Mesendoderm (in vitro differentiated cells): Measurements from ENCODE around the gene ST6GAL2.

Experiments used
- DNase-seq: peaks from one replicate; pipeline ENCODE4 v3.0.0; 2013
- H2AK5ac ChIP-seq: 2 replicates; pipeline ENCODE4 v1.6.1; 2013; ENCODE audit warnings: low read length, inconsistent platforms
- H2BK120ac ChIP-seq: 2 replicates; pipeline ENCODE4 v1.6.1; 2013; ENCODE audit warnings: low read depth, mild to moderate bottlenecking, low read length, moderate library complexity, mixed read lengths
- H2BK15ac ChIP-seq: replicated peaks from 2 replicates; pipeline ENCODE4 v1.6.1; 2013; ENCODE audit warnings: low read depth, mild to moderate bottlenecking, moderate library complexity
- H2BK5ac ChIP-seq: 2 replicates; pipeline ENCODE4 v1.6.1; 2013; ENCODE audit warnings: low read length, inconsistent platforms
- H3K18ac ChIP-seq: 2 replicates; pipeline ENCODE4 v1.6.1; 2013; ENCODE audit warnings: mild to moderate bottlenecking, low read length, mixed read lengths
- H3K23ac ChIP-seq: one replicate; pipeline ENCODE4 v1.6.1; 2013; ENCODE audit warnings: low read length
- H3K27ac ChIP-seq: 2 replicates; pipeline ENCODE4 v1.5.1; 2013; ENCODE audit warnings: low read depth, mild to moderate bottlenecking, inconsistent platforms, low read length, moderate library complexity
- H3K27me3 ChIP-seq: 2 replicates; pipeline ENCODE4 v1.6.1; 2013; ENCODE audit warnings: low read length, control low read depth, mild to moderate bottlenecking, inconsistent platforms; ENCODE audit not compliant: insufficient read depth, poor library complexity
- H3K36me3 ChIP-seq: 2 replicates; pipeline ENCODE4 v1.6.1; 2013; ENCODE audit warnings: low read length, inconsistent platforms; ENCODE audit not compliant: control insufficient read depth, insufficient read depth
- H3K4ac ChIP-seq: one replicate; pipeline ENCODE4 v1.6.1; 2013; ENCODE audit warnings: low read depth, mild to moderate bottlenecking, low read length, moderate library complexity
- H3K4me1 ChIP-seq: 2 replicates; pipeline ENCODE4 v1.6.1; 2013; ENCODE audit warnings: low read depth, low read length, inconsistent platforms; ENCODE audit not compliant: control insufficient read depth
- H3K4me2 ChIP-seq: 2 replicates; pipeline ENCODE4 v1.6.1; 2013; ENCODE audit warnings: low read length
- H3K4me3 ChIP-seq: 2 replicates; pipeline ENCODE4 v1.5.1; 2013; ENCODE audit warnings: mild to moderate bottlenecking, low read length
- H3K56ac ChIP-seq: one replicate; pipeline ENCODE4 v1.6.1; 2013; ENCODE audit warnings: low read length
- H3K79me1 ChIP-seq: 2 replicates; pipeline ENCODE4 v1.6.1; 2013; ENCODE audit warnings: low read length, inconsistent platforms
- H3K79me2 ChIP-seq: 2 replicates; pipeline ENCODE4 v1.6.1; 2013; ENCODE audit warnings: mild to moderate bottlenecking, low read length; ENCODE audit not compliant: control insufficient read depth, insufficient read depth
- H3K9ac ChIP-seq: 2 replicates; pipeline ENCODE4 v1.6.1; 2013; ENCODE audit warnings: low read length, inconsistent platforms
- H4K5ac ChIP-seq: one replicate; pipeline ENCODE4 v1.6.1; 2013; ENCODE audit warnings: low read length
- H4K8ac ChIP-seq: one replicate; pipeline ENCODE4 v1.6.1; 2013; ENCODE audit warnings: low read depth, mild to moderate bottlenecking, control low read depth, low read length, moderate library complexity
- WGBS: extraction: QIAGEN DNeasy Blood & Tissue Kit; methylation state at CpG from one replicate; pipeline ENCODE4 v1.1.7; 2013; ENCODE audit warnings: low lambda C conversion rate, missing lambda C conversion rate; ENCODE audit not compliant: insufficient coverage; ENCODE audit errors: extremely low coverage; 5-methylcytosine and 5-hydroxymethylcytosine counted together

The ST6GAL2 gene

GRCh38 chr2:106781196-106781595 lies 104.8 kb downstream of the ST6GAL2 start:
- H4K5ac ChIP-seq: no peak overlapping the region
- no peak overlapping the region for H3K4me2 ChIP-seq
- no peak overlapping the region for H2AK5ac ChIP-seq
- no peak overlapping the region for H4K8ac ChIP-seq
- no peak overlapping the region for H3K23ac ChIP-seq
- H2BK5ac ChIP-seq: no peak overlapping the region
- DNase-seq: peak; percentile 22
- H3K4me3 ChIP-seq: no peak overlapping the region
- no peaks in the 10 kb centered on the region for H3K79me1 ChIP-seq
- H3K27ac ChIP-seq: no peak overlapping the region
- H2BK15ac ChIP-seq: no peak overlapping the region
- no peaks in the 10 kb centered on the region for H3K36me3 ChIP-seq
- no peaks in the 10 kb centered on the region for H3K79me2 ChIP-seq
- no peaks in the 10 kb centered on the region for H3K4me1 ChIP-seq
- no peak overlapping the region for H2BK120ac ChIP-seq
- no CpG with 5 or more reads among the region's 3 CpGs for WGBS
- H3K18ac ChIP-seq: no peak overlapping the region
- H3K56ac ChIP-seq: no peak overlapping the region
- H3K27me3 ChIP-seq: no peaks in the 10 kb centered on the region
- no peak overlapping the region for H3K4ac ChIP-seq
- no peak overlapping the region for H3K9ac ChIP-seq

- H3K4me1 ChIP-seq: no peaks in the 10 kb centered on the region
- H2AK5ac ChIP-seq: peak overlapping the region; percentile 41
- no peak for DNase-seq
- H3K36me3 ChIP-seq: no peaks in the 10 kb centered on the region
- H3K79me2 ChIP-seq: no peaks in the 10 kb centered on the region
- no peak overlapping the region for H2BK15ac ChIP-seq
- H3K9ac ChIP-seq: no peak overlapping the region
- no peak overlapping the region for H3K27ac ChIP-seq
- H2BK5ac ChIP-seq: no peak overlapping the region
- H4K8ac ChIP-seq: no peak overlapping the region
- H3K79me1 ChIP-seq: no peaks in the 10 kb centered on the region
- H3K4me2 ChIP-seq: no peak overlapping the region
- H3K4ac ChIP-seq: no peak overlapping the region
- H3K56ac ChIP-seq: no peak overlapping the region
- no peak overlapping the region for H3K18ac ChIP-seq
- no peak overlapping the region for H2BK120ac ChIP-seq
- no peak overlapping the region for H3K4me3 ChIP-seq
- H4K5ac ChIP-seq: no peak overlapping the region
- WGBS: no CpG with 5 or more reads among the region's 3 CpGs
- H3K23ac ChIP-seq: peak overlapping the region; percentile 4
- H3K27me3 ChIP-seq: no peaks in the 10 kb centered on the region
These were observed 114.2 kb downstream of the ST6GAL2 start for GRCh38 chr2:106771811-106772210.

- WGBS: no CpG with 5 or more reads among the region's 2 CpGs
These were observed 115.0 kb downstream of the ST6GAL2 start for GRCh38 chr2:106770986-106771385.

GRCh38 chr2:106764614-106765013 lies 121.4 kb downstream of the ST6GAL2 start:
- Histone ChIP-seq H3K18ac (no peak overlapping the region), H2BK5ac (no peak overlapping the region), H3K79me1 (no peaks in the 10 kb centered on the region), H3K56ac (no peak overlapping the region), H2BK120ac (no peak overlapping the region), H3K4me3 (no peak overlapping the region), H3K9ac (no peak overlapping the region), H4K8ac (no peak overlapping the region), H3K4me2 (no peak overlapping the region), H3K36me3 (no peaks in the 10 kb centered on the region), H3K79me2 (no peaks in the 10 kb centered on the region), H3K4ac (no peak overlapping the region), H3K4me1 (no peaks in the 10 kb centered on the region), H4K5ac (no peak overlapping the region), H2AK5ac (no peak overlapping the region), H2BK15ac (no peak overlapping the region), H3K23ac (no peak overlapping the region), H3K27ac (no peak overlapping the region), H3K27me3 (no peaks in the 10 kb centered on the region)
- DNase-seq: peak; percentile 40
- no CpG with 5 or more reads among the region's 5 CpGs for WGBS

More at GRCh38 chr2:106770986-106771385, 115.0 kb downstream of the ST6GAL2 start:
- H4K8ac ChIP-seq: no peak overlapping the region
- no peak overlapping the region for H3K56ac ChIP-seq
- H4K5ac ChIP-seq: no peak overlapping the region
- no peak overlapping the region for H3K4ac ChIP-seq
- H3K4me1 ChIP-seq: no peaks in the 10 kb centered on the region
- DNase-seq: no peak
- H3K18ac ChIP-seq: no peak overlapping the region
- no peaks in the 10 kb centered on the region for H3K36me3 ChIP-seq
- H2AK5ac ChIP-seq: no peak overlapping the region
- no peaks in the 10 kb centered on the region for H3K79me1 ChIP-seq
- no peak overlapping the region for H3K23ac ChIP-seq
- H3K79me2 ChIP-seq: no peaks in the 10 kb centered on the region
- H2BK120ac ChIP-seq: no peak overlapping the region
- no peak overlapping the region for H3K9ac ChIP-seq
- H3K4me2 ChIP-seq: no peak overlapping the region
- no peak overlapping the region for H3K4me3 ChIP-seq
- no peak overlapping the region for H3K27ac ChIP-seq
- no peak overlapping the region for H2BK5ac ChIP-seq
- H3K27me3 ChIP-seq: no peaks in the 10 kb centered on the region
- H2BK15ac ChIP-seq: no peak overlapping the region

GRCh38 chr2:106759966-106760365 lies 126.0 kb downstream of the ST6GAL2 start:
- H3K9ac ChIP-seq: no peak overlapping the region
- no peak overlapping the region for H2BK15ac ChIP-seq
- no peak overlapping the region for H2BK120ac ChIP-seq
- H3K27ac ChIP-seq: no peak overlapping the region
- no peak overlapping the region for H4K8ac ChIP-seq
- H3K36me3 ChIP-seq: no peaks in the 10 kb centered on the region
- no peak overlapping the region for H3K4me3 ChIP-seq
- no peaks in the 10 kb centered on the region for H3K79me2 ChIP-seq
- no peak for DNase-seq
- no peak overlapping the region for H3K56ac ChIP-seq
- H3K23ac ChIP-seq: no peak overlapping the region
- no peaks in the 10 kb centered on the region for H3K4me1 ChIP-seq
- H3K4me2 ChIP-seq: no peak overlapping the region
- no peak overlapping the region for H3K4ac ChIP-seq
- no peak overlapping the region for H2BK5ac ChIP-seq
- no peak overlapping the region for H2AK5ac ChIP-seq
- no CpG with 5 or more reads among the region's 2 CpGs for WGBS
- no peak overlapping the region for H3K18ac ChIP-seq
- no peaks in the 10 kb centered on the region for H3K27me3 ChIP-seq
- no peak overlapping the region for H4K5ac ChIP-seq
- H3K79me1 ChIP-seq: no peaks in the 10 kb centered on the region

GRCh38 chr2:106758901-106759497 lies 127.0 kb downstream of the ST6GAL2 start:
- no peaks in the 10 kb centered on the region for H3K27me3 ChIP-seq
- no peak overlapping the region for H3K4ac ChIP-seq
- no peak overlapping the region for H4K8ac ChIP-seq
- no peak overlapping the region for H2AK5ac ChIP-seq
- H3K9ac ChIP-seq: no peak overlapping the region
- H3K79me2 ChIP-seq: no peaks in the 10 kb centered on the region
- no peaks in the 10 kb centered on the region for H3K79me1 ChIP-seq
- H4K5ac ChIP-seq: no peak overlapping the region
- H3K27ac ChIP-seq: no peak overlapping the region
- no peak for DNase-seq
- no peak overlapping the region for H3K23ac ChIP-seq
- no peak overlapping the region for H3K56ac ChIP-seq
- no peaks in the 10 kb centered on the region for H3K4me1 ChIP-seq
- no peaks in the 10 kb centered on the region for H3K36me3 ChIP-seq
- no peak overlapping the region for H2BK15ac ChIP-seq
- H3K4me3 ChIP-seq: no peak overlapping the region
- no peak overlapping the region for H3K18ac ChIP-seq
- no peak overlapping the region for H2BK120ac ChIP-seq
- no peak overlapping the region for H2BK5ac ChIP-seq
- no peak overlapping the region for H3K4me2 ChIP-seq
- no CpG with 5 or more reads among the region's 1 CpG for WGBS
